ENCODE data around the gene DNMT3A. TPM values are rescaled to one million over a fixed set of nuclear protein-coding genes. Genes with fewer than 3 reads are reported as not detected.
A peak's percentile ranks its signal among the peaks of the same experiment; 100 is the strongest.

Gene DNMT3A
- total RNA-seq, 4 donors from 2014 or later, result 5.9 to 14.1 (median 8.0) TPM

GRCh38 chr2:25230948-25231311 is 110.8 kb downstream of the DNMT3A start:
- H3K36me3 ChIP-seq, result peaks cover 0 to 45% of the 10 kb centered on the region in 2 donors
- in situ Hi-C loops (cut with MboI; ENCODE audit: low sequenced_read_pairs in 4 of 4) (no loop called here), intact Hi-C loops (cut with DNase I; ENCODE audit: low total_unique reads) (no loop called here)
- peaks cover 0 to 3% of the 10 kb centered on the region in 2 donors for H3K4me1 ChIP-seq
- H3K27ac ChIP-seq, result no peak overlapping the region
- TF ChIP-seq CTCF (IDR thresholded peaks at IDR 0.05 in 4 of 5, conservative IDR thresholded peaks at IDR 0.05 in 1 of 5), result no peak
- no peak for TF ChIP-seq POLR2A (IDR thresholded peaks at IDR 0.05)
- DNase-seq (no peak), ATAC-seq (no peak)
- no peak overlapping the region for H3K4me3 ChIP-seq
- H3K9me3 ChIP-seq, result no peaks in the 10 kb centered on the region
- no peaks in the 10 kb centered on the region for H3K27me3 ChIP-seq

GRCh38 chr2:25230198-25230947 is 111.4 kb downstream of the DNMT3A start:
- ATAC-seq (no peak), DNase-seq (no peak)
- Histone ChIP-seq H3K27ac (peak overlapping the region in 1 of 4 donors; percentile 68), H3K4me3 (no peak overlapping the region), H3K9me3 (no peaks in the 10 kb centered on the region), H3K4me1 (peaks cover 0 to 3% of the 10 kb centered on the region in 2 donors), H3K36me3 (peaks cover 0 to 39% of the 10 kb centered on the region in 2 donors), H3K27me3 (no peaks in the 10 kb centered on the region)
- intact Hi-C loops (cut with DNase I; ENCODE audit: low total_unique reads), result no loop called here
- TF ChIP-seq CTCF (IDR thresholded peaks at IDR 0.05 in 4 of 5, conservative IDR thresholded peaks at IDR 0.05 in 1 of 5) (no peak), POLR2A (IDR thresholded peaks at IDR 0.05) (no peak)
- in situ Hi-C loops (cut with MboI; ENCODE audit: low sequenced_read_pairs in 4 of 4), result no loop called here

GRCh38 chr2:25229279-25230197 is 112.2 kb downstream of the DNMT3A start:
- TF ChIP-seq CTCF (IDR thresholded peaks at IDR 0.05 in 4 of 5, conservative IDR thresholded peaks at IDR 0.05 in 1 of 5) (no peak), POLR2A (IDR thresholded peaks at IDR 0.05) (no peak)
- Histone ChIP-seq H3K9me3 (no peaks in the 10 kb centered on the region), H3K36me3 (peaks cover 0 to 31% of the 10 kb centered on the region in 2 donors), H3K27me3 (no peaks in the 10 kb centered on the region), H3K4me3 (no peak overlapping the region), H3K27ac (peak overlapping the region; percentile 24 to 68 (median 54)), H3K4me1 (peaks cover 0 to 3% of the 10 kb centered on the region in 2 donors)
- intact Hi-C loops (cut with DNase I; ENCODE audit: low total_unique reads) (no loop called here), in situ Hi-C loops (cut with MboI; ENCODE audit: low sequenced_read_pairs in 4 of 4) (no loop called here)
- DNase-seq (no peak), ATAC-seq (peak; percentile 33 to 54)

- H3K27me3 ChIP-seq, result no peaks in the 10 kb centered on the region
- H3K27ac ChIP-seq, result peak overlapping the region; percentile 24 to 68 (median 54)
- H3K9me3 ChIP-seq, result no peaks in the 10 kb centered on the region
- H3K4me1 ChIP-seq, result peaks cover 0 to 3% of the 10 kb centered on the region in 2 donors
- TF ChIP-seq CTCF (IDR thresholded peaks at IDR 0.05 in 4 of 5, conservative IDR thresholded peaks at IDR 0.05 in 1 of 5), result peak in 4 of 5 experiments; percentile 31 to 67 (median 56)
- TF ChIP-seq POLR2A (IDR thresholded peaks at IDR 0.05), result no peak
- in situ Hi-C loops (cut with MboI; ENCODE audit: low sequenced_read_pairs in 4 of 4) (no loop called here), intact Hi-C loops (cut with DNase I; ENCODE audit: low total_unique reads) (no loop called here)
- no peak overlapping the region for H3K4me3 ChIP-seq
- ATAC-seq, result peak; percentile 60 to 70
- H3K36me3 ChIP-seq, result peaks cover 0 to 24% of the 10 kb centered on the region in 2 donors
- peak; percentile 36 to 45 for DNase-seq
Measured at GRCh38 chr2:25228848-25229278, 112.9 kb downstream of the DNMT3A start.
